ENCODE results near the gene AKAP12.

The AKAP12 gene, protein sequence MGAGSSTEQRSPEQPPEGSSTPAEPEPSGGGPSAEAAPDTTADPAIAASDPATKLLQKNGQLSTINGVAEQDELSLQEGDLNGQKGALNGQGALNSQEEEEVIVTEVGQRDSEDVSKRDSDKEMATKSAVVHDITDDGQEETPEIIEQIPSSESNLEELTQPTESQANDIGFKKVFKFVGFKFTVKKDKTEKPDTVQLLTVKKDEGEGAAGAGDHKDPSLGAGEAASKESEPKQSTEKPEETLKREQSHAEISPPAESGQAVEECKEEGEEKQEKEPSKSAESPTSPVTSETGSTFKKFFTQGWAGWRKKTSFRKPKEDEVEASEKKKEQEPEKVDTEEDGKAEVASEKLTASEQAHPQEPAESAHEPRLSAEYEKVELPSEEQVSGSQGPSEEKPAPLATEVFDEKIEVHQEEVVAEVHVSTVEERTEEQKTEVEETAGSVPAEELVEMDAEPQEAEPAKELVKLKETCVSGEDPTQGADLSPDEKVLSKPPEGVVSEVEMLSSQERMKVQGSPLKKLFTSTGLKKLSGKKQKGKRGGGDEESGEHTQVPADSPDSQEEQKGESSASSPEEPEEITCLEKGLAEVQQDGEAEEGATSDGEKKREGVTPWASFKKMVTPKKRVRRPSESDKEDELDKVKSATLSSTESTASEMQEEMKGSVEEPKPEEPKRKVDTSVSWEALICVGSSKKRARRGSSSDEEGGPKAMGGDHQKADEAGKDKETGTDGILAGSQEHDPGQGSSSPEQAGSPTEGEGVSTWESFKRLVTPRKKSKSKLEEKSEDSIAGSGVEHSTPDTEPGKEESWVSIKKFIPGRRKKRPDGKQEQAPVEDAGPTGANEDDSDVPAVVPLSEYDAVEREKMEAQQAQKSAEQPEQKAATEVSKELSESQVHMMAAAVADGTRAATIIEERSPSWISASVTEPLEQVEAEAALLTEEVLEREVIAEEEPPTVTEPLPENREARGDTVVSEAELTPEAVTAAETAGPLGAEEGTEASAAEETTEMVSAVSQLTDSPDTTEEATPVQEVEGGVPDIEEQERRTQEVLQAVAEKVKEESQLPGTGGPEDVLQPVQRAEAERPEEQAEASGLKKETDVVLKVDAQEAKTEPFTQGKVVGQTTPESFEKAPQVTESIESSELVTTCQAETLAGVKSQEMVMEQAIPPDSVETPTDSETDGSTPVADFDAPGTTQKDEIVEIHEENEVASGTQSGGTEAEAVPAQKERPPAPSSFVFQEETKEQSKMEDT (N-terminal part only)
- 0 to 4.3 (median 2.2) reads per million in 4 experiments for total RNA-seq

GRCh38 chr6:151239603-151240035 lies at the start of gene AKAP12:
AKAP12 (plus strand) TSS chr6:151239967; CDS start chr6:151240563, 596 bp downstream.
- no peak for DNase-seq

- DNase-seq, result no peak
These were observed 48.2 kb upstream of the AKAP12 start for GRCh38 chr6:151191527-151191926.

GRCh38 chr6:151196555-151196954 lies 43.2 kb upstream of the AKAP12 start:
- no peak for DNase-seq

GRCh38 chr6:151197556-151197955 lies 42.2 kb upstream of the AKAP12 start:
- no peak for DNase-seq

DNA sequence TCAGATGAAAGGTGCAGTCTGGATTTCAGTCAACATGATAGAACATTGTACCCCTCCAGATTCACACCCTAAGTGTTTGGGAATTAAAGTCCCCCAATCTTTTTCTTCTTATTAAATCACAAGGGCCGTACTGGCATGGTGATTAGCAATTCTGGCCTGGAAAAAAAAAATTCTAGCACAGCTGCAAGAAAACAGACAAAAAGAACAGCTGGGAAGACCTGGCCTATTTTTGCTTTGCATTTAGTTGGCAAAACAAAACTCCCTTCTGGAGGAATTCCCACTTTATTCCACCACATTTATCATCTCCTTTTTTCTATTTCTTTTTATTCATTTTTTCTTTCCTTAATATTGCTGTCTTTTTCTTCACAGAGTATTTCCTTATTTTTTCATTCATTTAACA lies 39.8 kb upstream of the AKAP12 start:
- no peak for DNase-seq

GRCh38 chr6:151205721-151206600 lies 33.8 kb upstream of the AKAP12 start:
- no peak for DNase-seq

DNA sequence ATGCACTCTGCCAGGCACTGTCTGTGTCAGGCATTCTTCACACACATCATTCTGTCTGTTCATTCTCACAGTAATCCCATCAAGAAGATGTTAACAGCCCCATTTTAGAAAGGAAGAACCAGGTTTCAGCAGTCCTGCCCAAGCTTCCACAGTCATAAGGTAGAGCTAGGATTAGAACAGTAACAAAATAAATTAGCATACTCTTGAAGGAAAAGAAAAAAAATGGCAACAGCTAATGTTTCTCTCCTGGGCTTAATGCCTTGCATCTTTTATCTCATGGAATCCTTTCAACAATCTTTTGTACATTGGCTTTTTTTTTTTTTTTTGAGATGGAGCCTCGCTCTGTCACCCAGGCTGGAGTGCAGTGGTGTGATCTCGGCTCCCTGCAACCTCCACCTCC lies 32.1 kb upstream of the AKAP12 start:
- DNase-seq, result no peak

GRCh38 chr6:151209071-151209831 lies 30.5 kb upstream of the AKAP12 start:
- DNase-seq, result no peak

DNA sequence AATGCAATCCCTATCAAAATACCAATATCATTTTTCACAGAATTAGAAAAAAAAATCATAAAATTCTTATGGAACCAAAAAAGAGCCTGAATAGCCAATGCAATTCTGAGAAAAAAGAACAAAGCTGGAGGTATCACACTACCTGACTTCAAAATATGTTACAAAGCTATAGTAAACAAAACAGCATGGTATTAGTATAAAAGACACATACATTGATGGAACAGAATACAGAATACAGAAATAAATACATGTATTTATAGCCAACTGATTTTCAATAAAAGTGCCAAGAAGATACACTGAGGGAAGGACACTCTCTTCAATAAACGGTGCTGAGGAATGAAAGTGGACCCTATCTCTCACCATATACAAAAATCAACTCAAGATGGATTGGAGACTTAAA lies 28.7 kb upstream of the AKAP12 start:
- no peak for DNase-seq

DNA sequence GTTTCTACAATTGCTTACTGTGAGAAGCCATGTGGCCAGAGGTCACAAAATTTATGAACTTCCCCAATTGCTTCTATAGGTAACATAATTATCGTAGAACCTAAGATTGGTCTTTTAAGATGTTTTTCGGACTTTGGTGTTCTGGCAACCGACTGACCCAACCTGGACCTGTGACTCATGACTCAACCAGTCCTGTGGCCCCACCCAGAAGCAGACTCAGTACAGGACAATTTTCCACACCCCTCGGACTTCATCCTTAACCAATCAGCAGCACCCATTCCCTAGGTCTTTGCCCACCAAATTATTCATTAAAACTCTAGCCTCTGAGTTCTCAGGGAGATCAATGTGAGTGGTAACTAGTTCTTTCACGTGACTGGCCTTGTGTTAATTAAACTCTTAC lies 26.4 kb upstream of the AKAP12 start:
- no peak for DNase-seq

DNA sequence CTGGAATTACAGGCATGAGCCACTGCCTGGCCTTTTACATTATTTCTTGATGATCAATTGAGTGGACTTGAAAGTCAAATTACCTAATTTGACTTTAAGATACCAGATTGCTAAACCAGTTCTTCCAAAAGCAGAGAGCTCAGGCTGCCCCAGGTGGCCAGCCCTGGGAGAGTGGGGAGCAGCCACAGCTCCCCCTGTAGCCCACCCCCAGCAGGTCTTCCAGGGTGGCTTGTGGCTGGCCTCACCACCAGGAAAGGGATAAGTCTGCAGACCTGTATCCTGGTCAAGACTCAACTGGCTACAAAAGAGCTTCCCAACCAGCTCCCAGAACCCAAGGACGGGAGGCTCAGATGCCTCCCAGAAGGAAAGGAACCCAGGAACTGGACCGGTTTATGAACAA lies 23.8 kb upstream of the AKAP12 start:
- no peak for DNase-seq

- no peak for DNase-seq
These were observed 23.0 kb upstream of the AKAP12 start for GRCh38 chr6:151216804-151217203.

DNA sequence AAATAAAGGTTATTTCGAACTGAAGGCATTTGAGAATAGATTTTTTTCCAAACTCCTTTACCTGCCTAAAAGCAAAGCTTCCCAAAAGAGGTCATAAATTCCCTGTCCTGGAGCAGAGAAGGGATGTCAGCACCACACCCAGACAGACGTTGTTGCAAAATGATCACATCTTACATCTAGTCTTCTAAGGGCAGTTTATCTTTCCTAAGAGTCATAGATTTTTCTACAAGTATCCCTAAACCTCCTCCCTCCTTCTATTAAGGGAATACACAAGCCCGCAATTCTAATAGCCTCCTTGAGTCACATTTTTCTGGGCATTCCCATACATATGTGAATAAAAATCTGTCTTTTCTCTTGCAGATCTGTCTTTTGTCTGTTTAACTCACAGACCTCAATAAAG lies 20.6 kb upstream of the AKAP12 start:
- no peak for DNase-seq

DNA sequence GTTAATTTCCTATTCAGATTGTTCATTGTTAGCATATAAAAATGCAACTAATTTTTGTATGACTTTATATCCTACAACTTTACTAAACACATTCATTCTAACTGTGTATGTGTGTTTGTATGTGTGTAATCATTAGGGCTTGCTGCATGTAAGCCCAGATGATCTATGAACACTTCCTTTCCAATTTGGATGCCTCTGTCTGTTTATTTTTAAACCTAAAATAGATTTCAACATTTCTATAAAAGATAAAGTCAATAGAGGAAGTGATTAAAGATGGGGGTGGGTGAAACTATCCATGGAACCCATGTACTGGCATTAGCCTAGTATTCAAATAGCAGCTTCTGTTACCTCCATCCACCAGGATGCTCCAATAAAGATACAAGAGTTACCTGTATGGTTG lies 15.7 kb upstream of the AKAP12 start:
- DNase-seq, result no peak

DNA sequence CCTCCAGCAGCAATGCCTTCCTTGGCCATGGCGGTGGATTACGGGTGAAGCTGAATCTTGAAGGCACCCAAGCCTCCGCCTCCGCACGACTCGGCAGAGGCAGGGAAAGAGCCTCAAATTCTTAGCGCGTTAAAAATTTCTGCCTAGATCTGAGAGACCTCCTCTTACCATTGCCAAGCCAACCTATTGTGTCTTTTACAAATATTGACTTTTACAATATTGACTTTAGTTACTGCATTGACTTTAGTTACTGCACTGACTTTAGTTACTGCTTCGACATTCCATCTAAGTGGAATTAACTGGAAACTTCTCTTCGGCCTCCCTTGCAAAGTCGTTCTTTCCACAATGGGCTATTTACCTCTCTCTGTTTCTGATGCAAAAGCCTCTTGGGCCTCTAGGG lies 13.8 kb upstream of the AKAP12 start:
- no peak for DNase-seq

GRCh38 chr6:151228788-151229400 lies 10.9 kb upstream of the AKAP12 start:
- no peak for DNase-seq

DNA sequence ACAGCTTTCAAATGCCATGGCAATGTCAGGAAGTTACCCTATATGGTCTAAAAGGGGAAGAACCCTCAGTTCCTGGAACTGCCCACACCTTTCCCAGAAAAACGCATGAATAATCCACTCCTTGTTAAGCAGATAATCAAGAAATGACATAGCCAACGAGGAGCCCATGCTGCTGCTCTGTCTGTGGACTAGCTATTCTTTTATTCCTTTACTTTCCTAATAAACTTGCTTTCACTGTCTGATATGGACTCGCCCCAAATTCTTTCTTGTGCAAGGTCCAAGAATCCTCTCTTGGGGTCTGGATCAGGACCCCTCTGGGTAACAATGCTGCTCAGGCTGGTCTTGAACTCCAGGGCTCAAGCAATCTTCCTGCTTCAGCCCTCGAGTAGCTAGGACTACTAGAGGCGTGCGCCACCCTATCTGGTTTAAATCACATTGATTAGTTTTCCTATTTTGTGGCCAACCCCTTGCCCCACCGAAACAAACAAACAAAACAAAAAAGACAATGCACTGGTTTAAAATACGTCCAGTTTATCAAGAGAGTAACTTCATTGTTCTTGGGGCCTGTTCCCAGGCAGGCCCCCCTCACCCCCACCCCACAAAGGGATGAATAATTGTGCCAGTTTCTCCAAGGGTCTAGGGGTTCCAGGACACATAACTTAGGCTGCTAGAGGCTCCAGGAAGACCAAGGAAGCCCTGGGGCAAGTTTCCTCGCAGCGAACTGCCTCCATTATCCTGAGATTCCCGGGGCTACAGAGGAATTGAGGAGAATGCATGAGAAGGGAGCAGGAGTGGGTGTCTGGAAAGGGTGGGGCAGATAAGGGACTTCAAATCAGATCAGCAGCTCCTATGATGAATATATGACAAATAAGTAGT lies 10.1 kb upstream of the AKAP12 start:
- DNase-seq, result no peak

GRCh38 chr6:151230277-151230577 lies 9.5 kb upstream of the AKAP12 start:
- DNase-seq, result no peak

- DNase-seq, result no peak
These were observed 6.9 kb upstream of the AKAP12 start for GRCh38 chr6:151232899-151233298.

DNA sequence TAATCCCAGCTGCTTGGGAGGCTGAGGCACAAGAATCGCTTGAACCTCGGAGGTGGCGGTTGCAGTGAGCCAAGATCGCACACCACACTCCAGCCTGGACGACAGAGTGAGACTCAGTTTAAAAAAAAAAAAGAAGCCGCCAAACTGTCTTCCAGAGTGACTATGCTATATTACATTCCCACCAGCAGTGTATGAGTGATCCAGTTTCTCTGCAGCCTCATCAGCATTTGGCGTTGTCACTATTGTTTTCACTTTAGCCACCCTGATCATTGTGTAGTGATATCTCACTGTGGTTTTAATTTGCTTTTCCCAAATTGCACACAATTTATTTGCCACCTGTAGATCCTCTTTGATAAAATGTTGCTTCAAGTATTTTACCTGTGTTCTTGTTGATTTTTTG lies 6.0 kb upstream of the AKAP12 start:
- DNase-seq, result no peak
